ENCODE measurements around the gene SEL1L2.

The SEL1L2 gene

GRCh38 chr20:13909067-13909466, 81.3 kb downstream of the SEL1L2 start:
- no peaks in the 10 kb centered on the region for H3K36me3 ChIP-seq (ENCODE audit: control insufficient read depth in 1 of 2, insufficient read depth in 2 of 2, low read length in 2 of 2)
- no peak overlapping the region for H3K9ac ChIP-seq (ENCODE audit: low read depth in 1 of 2, low read length in 2 of 2)
- no peaks in the 10 kb centered on the region for H3K4me1 ChIP-seq (ENCODE audit: control insufficient read depth in 1 of 2, insufficient read depth in 2 of 2, low read length in 2 of 2)
- H3K27me3 ChIP-seq (ENCODE audit: control insufficient read depth in 1 of 2, insufficient read depth in 2 of 2, low read length in 2 of 2), result no peaks in the 10 kb centered on the region
- H3K27ac ChIP-seq (ENCODE audit: low read depth, low read length), result no peak overlapping the region
- no peak overlapping the region for H3K4me3 ChIP-seq (ENCODE audit: low read depth in 1 of 2, low read length in 2 of 2)
- no peaks in the 10 kb centered on the region for H3K9me3 ChIP-seq (ENCODE audit: control insufficient read depth in 1 of 2, low read length in 2 of 2)

GRCh38 chr20:13904766-13905165, 85.6 kb downstream of the SEL1L2 start:
- H3K4me1 ChIP-seq (ENCODE audit: control insufficient read depth in 1 of 2, insufficient read depth in 2 of 2, low read length in 2 of 2), result no peaks in the 10 kb centered on the region
- no peak overlapping the region for H3K27ac ChIP-seq (ENCODE audit: low read depth, low read length)
- no peaks in the 10 kb centered on the region for H3K27me3 ChIP-seq (ENCODE audit: control insufficient read depth in 1 of 2, insufficient read depth in 2 of 2, low read length in 2 of 2)
- no peak overlapping the region for H3K9ac ChIP-seq (ENCODE audit: low read depth in 1 of 2, low read length in 2 of 2)
- H3K36me3 ChIP-seq (ENCODE audit: control insufficient read depth in 1 of 2, insufficient read depth in 2 of 2, low read length in 2 of 2), result no peaks in the 10 kb centered on the region
- no peak overlapping the region for H3K4me3 ChIP-seq (ENCODE audit: low read depth in 1 of 2, low read length in 2 of 2)
- H3K9me3 ChIP-seq (ENCODE audit: control insufficient read depth in 1 of 2, low read length in 2 of 2), result no peaks in the 10 kb centered on the region

DNA sequence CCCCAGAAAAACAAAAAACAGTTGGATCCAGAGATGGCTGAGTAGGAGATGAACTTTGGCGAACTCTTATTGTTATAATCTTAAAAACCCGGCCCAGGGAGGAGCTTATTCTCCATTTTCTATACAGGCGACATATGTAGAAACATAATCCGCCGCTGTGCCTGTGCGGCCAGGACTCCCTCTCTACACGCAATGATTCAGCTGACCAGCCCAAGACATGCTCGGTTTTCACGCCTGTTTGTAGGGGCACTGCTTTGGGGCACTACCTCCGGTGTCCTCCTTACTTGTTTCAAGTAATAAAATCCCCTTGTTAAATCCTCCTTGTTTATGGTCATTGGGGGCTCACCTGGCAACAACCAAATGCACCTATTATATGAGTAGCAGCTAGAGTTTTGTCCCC, 89.9 kb downstream of the SEL1L2 start:
- Histone ChIP-seq H3K4me3 (ENCODE audit: low read depth in 1 of 2, low read length in 2 of 2) (no peak overlapping the region), H3K27me3 (ENCODE audit: control insufficient read depth in 1 of 2, insufficient read depth in 2 of 2, low read length in 2 of 2) (no peaks in the 10 kb centered on the region), H3K9me3 (ENCODE audit: control insufficient read depth in 1 of 2, low read length in 2 of 2) (no peaks in the 10 kb centered on the region), H3K36me3 (ENCODE audit: control insufficient read depth in 1 of 2, insufficient read depth in 2 of 2, low read length in 2 of 2) (no peaks in the 10 kb centered on the region), H3K4me1 (ENCODE audit: control insufficient read depth in 1 of 2, insufficient read depth in 2 of 2, low read length in 2 of 2) (no peaks in the 10 kb centered on the region), H3K9ac (ENCODE audit: low read depth in 1 of 2, low read length in 2 of 2) (no peak overlapping the region), H3K27ac (ENCODE audit: low read depth, low read length) (no peak overlapping the region)

DNA sequence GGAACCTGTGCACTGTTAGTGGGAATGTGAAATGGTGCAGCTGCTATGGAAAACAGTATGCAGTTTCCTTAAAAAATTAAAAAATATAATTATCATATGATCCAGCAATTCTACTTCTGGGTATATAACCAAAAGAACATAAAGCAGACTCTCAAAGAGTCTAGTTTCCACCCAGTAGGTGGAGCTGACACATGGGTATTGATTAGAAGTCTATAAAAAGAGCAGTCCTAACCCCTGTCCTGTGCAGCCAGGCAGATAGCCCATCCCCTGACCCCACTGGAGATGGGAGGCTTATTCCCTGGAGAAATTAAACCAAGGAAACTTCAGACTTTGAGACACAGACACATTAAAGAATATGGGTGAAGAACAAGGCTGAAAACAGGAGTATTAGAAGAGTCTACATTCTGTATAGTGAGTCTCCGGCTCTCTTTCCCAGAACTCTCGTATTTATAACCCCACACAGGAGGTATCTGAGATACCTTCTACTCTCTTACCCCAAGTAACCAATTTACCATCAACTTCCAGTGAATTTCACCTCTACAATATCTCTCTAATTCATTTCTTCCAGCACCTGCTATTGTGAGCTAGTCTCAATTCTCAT, 92.3 kb downstream of the SEL1L2 start:
- H3K4me1 ChIP-seq (ENCODE audit: control insufficient read depth in 1 of 2, insufficient read depth in 2 of 2, low read length in 2 of 2), result no peaks in the 10 kb centered on the region
- H3K36me3 ChIP-seq (ENCODE audit: control insufficient read depth in 1 of 2, insufficient read depth in 2 of 2, low read length in 2 of 2), result no peaks in the 10 kb centered on the region
- H3K27ac ChIP-seq (ENCODE audit: low read depth, low read length), result no peak overlapping the region

GRCh38 chr20:13891575-13891974, 98.8 kb downstream of the SEL1L2 start:
- Histone ChIP-seq H3K9ac (ENCODE audit: low read depth in 1 of 2, low read length in 2 of 2) (no peak overlapping the region), H3K9me3 (ENCODE audit: control insufficient read depth in 1 of 2, low read length in 2 of 2) (peaks cover 0 to 6% of the 10 kb centered on the region in 2 donors), H3K36me3 (ENCODE audit: control insufficient read depth in 1 of 2, insufficient read depth in 2 of 2, low read length in 2 of 2) (no peaks in the 10 kb centered on the region), H3K4me3 (ENCODE audit: low read depth in 1 of 2, low read length in 2 of 2) (no peak overlapping the region), H3K27me3 (ENCODE audit: control insufficient read depth in 1 of 2, insufficient read depth in 2 of 2, low read length in 2 of 2) (no peaks in the 10 kb centered on the region), H3K4me1 (ENCODE audit: control insufficient read depth in 1 of 2, insufficient read depth in 2 of 2, low read length in 2 of 2) (no peaks in the 10 kb centered on the region), H3K27ac (ENCODE audit: low read depth, low read length) (no peak overlapping the region)

More for the DNA sequence above, 92.3 kb downstream of the SEL1L2 start:
- no peaks in the 10 kb centered on the region for H3K9me3 ChIP-seq (ENCODE audit: control insufficient read depth in 1 of 2, low read length in 2 of 2)
- H3K9ac ChIP-seq (ENCODE audit: low read depth in 1 of 2, low read length in 2 of 2), result no peak overlapping the region
- no peaks in the 10 kb centered on the region for H3K27me3 ChIP-seq (ENCODE audit: control insufficient read depth in 1 of 2, insufficient read depth in 2 of 2, low read length in 2 of 2)
- no peak overlapping the region for H3K4me3 ChIP-seq (ENCODE audit: low read depth in 1 of 2, low read length in 2 of 2)

DNA sequence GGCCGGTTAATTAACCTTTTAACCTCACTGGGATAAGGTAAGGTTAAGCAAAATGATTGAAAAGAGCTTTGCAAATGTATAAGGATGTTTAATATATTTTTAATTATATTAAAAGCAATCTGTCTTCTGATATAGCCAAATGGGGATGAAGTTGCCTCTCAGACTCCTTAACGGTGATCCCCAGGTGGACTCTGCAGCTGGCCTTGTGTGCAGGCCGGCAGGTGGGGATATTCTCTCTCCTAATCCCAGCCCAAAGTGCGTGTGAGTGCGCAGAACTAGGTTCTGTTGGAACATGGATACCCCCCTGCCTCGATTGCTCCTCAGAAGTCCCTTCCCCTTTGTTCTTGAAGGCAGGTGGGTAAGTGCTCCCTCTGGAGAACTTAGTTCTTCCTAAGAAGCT, 105.6 kb downstream of the SEL1L2 start:
- H3K27me3 ChIP-seq (ENCODE audit: control insufficient read depth in 1 of 2, insufficient read depth in 2 of 2, low read length in 2 of 2), result no peaks in the 10 kb centered on the region
- no peaks in the 10 kb centered on the region for H3K9me3 ChIP-seq (ENCODE audit: control insufficient read depth in 1 of 2, low read length in 2 of 2)
- H3K9ac ChIP-seq (ENCODE audit: low read depth in 1 of 2, low read length in 2 of 2), result no peak overlapping the region
- no peak overlapping the region for H3K27ac ChIP-seq (ENCODE audit: low read depth, low read length)
- H3K36me3 ChIP-seq (ENCODE audit: control insufficient read depth in 1 of 2, insufficient read depth in 2 of 2, low read length in 2 of 2), result no peaks in the 10 kb centered on the region
- H3K4me3 ChIP-seq (ENCODE audit: low read depth in 1 of 2, low read length in 2 of 2), result no peak overlapping the region
- H3K4me1 ChIP-seq (ENCODE audit: control insufficient read depth in 1 of 2, insufficient read depth in 2 of 2, low read length in 2 of 2), result no peaks in the 10 kb centered on the region

- Histone ChIP-seq H3K27me3 (ENCODE audit: control insufficient read depth in 1 of 2, insufficient read depth in 2 of 2, low read length in 2 of 2) (no peaks in the 10 kb centered on the region), H3K27ac (ENCODE audit: low read depth, low read length) (no peak overlapping the region), H3K9me3 (ENCODE audit: control insufficient read depth in 1 of 2, low read length in 2 of 2) (no peaks in the 10 kb centered on the region), H3K9ac (ENCODE audit: low read depth in 1 of 2, low read length in 2 of 2) (no peak overlapping the region), H3K4me1 (ENCODE audit: control insufficient read depth in 1 of 2, insufficient read depth in 2 of 2, low read length in 2 of 2) (no peaks in the 10 kb centered on the region), H3K4me3 (ENCODE audit: low read depth in 1 of 2, low read length in 2 of 2) (no peak overlapping the region), H3K36me3 (ENCODE audit: control insufficient read depth in 1 of 2, insufficient read depth in 2 of 2, low read length in 2 of 2) (no peaks in the 10 kb centered on the region)
Observed at GRCh38 chr20:13883425-13883824, 107.0 kb downstream of the SEL1L2 start.

DNA sequence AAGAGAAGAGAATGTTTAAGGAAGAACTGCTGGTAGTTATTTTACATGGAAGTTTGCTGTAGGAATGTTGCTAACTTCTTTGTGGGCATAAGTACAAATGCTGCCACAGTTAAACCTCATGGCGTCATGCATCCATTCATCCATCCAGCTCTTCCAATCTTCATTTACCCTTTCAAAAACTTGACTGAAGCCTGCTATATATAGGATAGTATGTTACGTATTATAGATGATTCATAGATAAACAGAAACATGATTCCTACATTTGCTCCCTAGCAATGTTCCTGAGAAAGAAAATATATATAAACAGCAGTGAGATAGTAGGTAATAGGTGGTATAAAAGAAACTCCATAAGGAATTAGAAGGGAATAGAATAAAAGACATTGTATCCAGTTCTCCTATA, 111.8 kb downstream of the SEL1L2 start:
- Histone ChIP-seq H3K27me3 (ENCODE audit: control insufficient read depth in 1 of 2, insufficient read depth in 2 of 2, low read length in 2 of 2) (no peaks in the 10 kb centered on the region), H3K36me3 (ENCODE audit: control insufficient read depth in 1 of 2, insufficient read depth in 2 of 2, low read length in 2 of 2) (no peaks in the 10 kb centered on the region), H3K4me3 (ENCODE audit: low read depth in 1 of 2, low read length in 2 of 2) (no peak overlapping the region), H3K27ac (ENCODE audit: low read depth, low read length) (no peak overlapping the region), H3K4me1 (ENCODE audit: control insufficient read depth in 1 of 2, insufficient read depth in 2 of 2, low read length in 2 of 2) (no peaks in the 10 kb centered on the region), H3K9me3 (ENCODE audit: control insufficient read depth in 1 of 2, low read length in 2 of 2) (no peaks in the 10 kb centered on the region), H3K9ac (ENCODE audit: low read depth in 1 of 2, low read length in 2 of 2) (no peak overlapping the region)

GRCh38 chr20:13877793-13878192, 112.6 kb downstream of the SEL1L2 start:
- Histone ChIP-seq H3K27ac (ENCODE audit: low read depth, low read length) (no peak overlapping the region), H3K9me3 (ENCODE audit: control insufficient read depth in 1 of 2, low read length in 2 of 2) (no peaks in the 10 kb centered on the region), H3K4me1 (ENCODE audit: control insufficient read depth in 1 of 2, insufficient read depth in 2 of 2, low read length in 2 of 2) (no peaks in the 10 kb centered on the region), H3K4me3 (ENCODE audit: low read depth in 1 of 2, low read length in 2 of 2) (no peak overlapping the region), H3K27me3 (ENCODE audit: control insufficient read depth in 1 of 2, insufficient read depth in 2 of 2, low read length in 2 of 2) (no peaks in the 10 kb centered on the region), H3K9ac (ENCODE audit: low read depth in 1 of 2, low read length in 2 of 2) (no peak overlapping the region), H3K36me3 (ENCODE audit: control insufficient read depth in 1 of 2, insufficient read depth in 2 of 2, low read length in 2 of 2) (no peaks in the 10 kb centered on the region)

DNA sequence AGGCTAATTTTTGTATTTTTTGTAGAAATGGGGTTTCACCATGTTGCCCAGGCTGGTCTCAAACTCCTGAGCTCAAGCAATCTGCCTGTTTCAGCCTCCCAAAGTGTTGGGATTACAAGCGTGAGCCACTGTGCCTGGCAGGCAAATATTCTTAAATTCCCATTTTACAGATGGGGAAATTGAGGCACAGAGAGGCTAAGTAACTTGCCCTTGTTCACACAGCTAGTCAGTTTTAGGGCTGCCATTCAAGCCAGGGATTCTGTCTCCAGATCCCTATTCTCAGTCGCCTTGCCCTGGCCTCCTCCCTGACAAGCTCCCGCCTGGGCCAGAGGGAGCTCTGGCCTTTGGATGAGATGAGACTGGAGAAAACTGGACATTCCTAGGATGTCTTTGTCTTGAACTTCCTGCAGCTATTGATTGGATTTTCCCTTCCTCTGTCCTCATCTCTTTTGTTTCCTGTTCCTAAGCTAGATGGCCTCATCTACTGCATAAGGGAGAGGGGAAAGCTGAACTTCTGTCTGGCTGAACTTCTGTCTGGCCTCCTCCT, 115.1 kb downstream of the SEL1L2 start:
- H3K9me3 ChIP-seq (ENCODE audit: control insufficient read depth in 1 of 2, low read length in 2 of 2), result no peaks in the 10 kb centered on the region
- H3K36me3 ChIP-seq (ENCODE audit: control insufficient read depth in 1 of 2, insufficient read depth in 2 of 2, low read length in 2 of 2), result no peaks in the 10 kb centered on the region
- H3K27ac ChIP-seq (ENCODE audit: low read depth, low read length), result no peak overlapping the region
- no peaks in the 10 kb centered on the region for H3K4me1 ChIP-seq (ENCODE audit: control insufficient read depth in 1 of 2, insufficient read depth in 2 of 2, low read length in 2 of 2)
- H3K4me3 ChIP-seq (ENCODE audit: low read depth in 1 of 2, low read length in 2 of 2), result no peak overlapping the region
- H3K27me3 ChIP-seq (ENCODE audit: control insufficient read depth in 1 of 2, insufficient read depth in 2 of 2, low read length in 2 of 2), result no peaks in the 10 kb centered on the region
- no peak overlapping the region for H3K9ac ChIP-seq (ENCODE audit: low read depth in 1 of 2, low read length in 2 of 2)

All from duodenal mucosa (tissue), 2 donors.